ENCODE results near the gene PCCB.
"Not testable (repeated sequence)": the region's sequence is repeated elsewhere in the genome, so short reads cannot be mapped to it uniquely, and the experiment has no call there.

PCCB gene

DNA sequence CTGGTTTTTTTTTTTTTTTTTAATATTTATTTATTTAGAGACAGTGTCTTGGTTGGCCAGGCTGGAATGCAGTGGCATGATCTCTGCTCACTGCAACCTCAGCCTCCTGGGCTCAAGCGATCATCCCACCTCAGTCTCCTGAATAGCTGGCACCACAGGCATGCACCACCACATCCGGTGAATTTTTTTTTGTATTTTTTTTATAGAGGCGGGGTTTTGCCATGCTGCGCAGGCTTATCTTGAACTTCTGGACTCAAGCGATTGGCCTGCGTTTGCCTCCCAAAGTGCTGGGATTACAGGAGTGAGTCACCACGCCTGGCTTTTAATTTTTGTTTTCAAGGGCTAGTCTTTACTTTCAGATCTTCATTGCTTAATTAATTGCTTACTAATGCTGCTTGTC is 13.1 kb downstream of the PCCB start:
- no peak for DNase-seq

DNA sequence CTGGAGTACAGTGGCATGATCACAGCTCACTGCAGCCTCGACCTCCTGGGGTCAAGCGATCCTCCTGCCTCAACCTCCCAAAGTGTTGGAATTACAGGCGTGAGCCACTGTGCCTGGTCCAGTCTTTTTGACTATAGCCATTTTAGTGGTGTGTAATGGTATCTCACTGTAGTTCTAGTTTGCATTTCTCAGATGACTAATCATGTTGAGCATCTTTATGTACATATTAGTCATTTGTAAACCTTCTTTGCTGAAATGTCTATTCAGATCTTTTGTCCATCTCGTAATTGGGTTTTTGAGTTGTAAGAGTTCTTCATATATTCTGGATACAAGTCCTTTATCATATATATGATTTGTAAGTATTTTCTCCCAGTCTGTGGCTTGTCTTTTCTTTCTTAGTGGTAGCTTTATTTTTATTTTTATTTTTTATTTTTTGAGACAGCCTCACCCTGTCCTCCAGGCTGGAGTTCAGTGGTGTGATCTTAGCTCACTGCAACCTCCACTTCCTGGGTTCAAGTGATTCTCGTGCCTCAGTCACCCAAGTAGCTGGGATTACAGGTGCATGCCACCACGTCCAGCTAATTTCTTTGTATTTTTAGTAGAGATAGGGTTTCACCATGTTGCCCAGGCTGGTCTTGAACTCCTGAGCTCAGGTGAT is 16.5 kb downstream of the PCCB start:
- DNase-seq: not testable (repeated sequence)

DNA sequence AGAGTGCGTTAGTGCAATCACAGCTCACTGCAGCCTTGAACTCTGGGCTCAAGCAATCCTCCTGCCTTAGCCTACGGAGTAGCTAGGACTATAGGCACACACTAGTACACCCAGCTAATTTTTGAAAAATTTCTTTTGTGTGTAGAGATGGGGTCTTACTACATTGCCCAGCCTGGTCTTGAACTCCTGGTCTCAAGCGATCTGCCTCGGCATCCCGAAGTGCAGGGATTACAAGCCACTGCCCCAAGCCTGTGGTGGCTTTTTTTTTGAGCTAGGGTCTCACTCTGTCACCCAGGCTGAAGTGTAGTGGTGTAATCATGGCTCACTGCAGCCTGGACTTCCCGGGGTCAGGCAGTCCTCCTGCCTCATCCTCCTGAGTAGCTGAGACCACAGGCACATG is 17.1 kb downstream of the PCCB start:
- DNase-seq: no peak

DNA sequence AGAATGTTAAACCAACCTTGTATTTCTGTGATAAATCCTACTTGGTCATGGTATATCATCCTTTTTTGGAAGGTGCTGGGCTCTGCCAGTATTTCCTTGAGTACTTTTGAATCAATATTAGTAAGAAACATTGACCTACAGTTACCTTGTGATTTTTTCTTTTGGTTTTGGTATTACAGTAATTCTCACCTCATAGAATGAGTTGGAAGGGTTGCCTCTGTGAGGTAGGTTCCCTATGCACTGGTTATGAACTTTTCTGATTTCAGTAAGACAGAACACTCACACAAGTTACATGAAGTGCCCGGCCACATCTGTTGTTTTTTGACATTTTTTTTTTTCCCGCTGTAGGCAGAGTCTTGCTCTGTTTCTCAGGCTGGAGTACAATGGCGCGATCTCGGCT is 20.0 kb downstream of the PCCB start:
- no peak for DNase-seq

GRCh38 chr3:136271626-136272025 is 21.5 kb downstream of the PCCB start:
- DNase-seq: not testable (repeated sequence)

DNA sequence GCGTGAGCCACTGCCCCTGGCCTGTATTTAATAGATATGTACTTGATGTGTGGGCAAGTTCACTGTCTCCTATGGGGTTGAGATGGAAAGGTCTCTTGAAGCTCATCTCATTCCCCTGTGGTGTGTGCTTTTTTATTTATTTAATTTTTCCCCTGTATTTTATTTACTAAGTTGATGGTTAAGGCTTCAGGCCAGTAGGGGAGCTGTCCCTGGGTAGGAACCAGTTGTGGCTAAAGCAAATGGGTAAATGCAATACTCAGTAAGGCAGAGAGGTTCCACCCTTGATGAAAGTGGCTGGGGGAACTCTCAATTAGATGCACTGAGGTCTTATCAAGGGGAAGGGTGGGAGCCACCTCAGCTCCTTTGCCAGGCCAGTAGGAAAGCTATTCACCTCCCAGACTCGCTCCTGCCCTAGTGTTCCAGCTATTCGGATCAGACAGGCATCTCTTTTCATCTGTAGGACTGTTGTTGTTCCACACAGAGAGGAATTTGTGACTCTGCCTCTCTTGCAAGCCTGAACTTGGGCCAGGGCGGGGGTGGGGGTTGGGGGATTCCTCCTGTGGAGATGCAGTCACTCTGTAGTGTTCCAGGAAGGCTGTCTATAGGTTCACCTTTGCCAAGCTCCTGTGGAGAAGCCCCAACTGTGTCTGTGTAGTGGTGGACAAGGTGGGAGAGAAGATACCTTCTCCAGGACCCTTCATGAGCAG is 26.1 kb downstream of the PCCB start:
- no peak for DNase-seq

- no peak for DNase-seq
These were observed 27.0 kb downstream of the PCCB start for GRCh38 chr3:136277115-136277514.

- DNase-seq: no peak
These were observed 27.5 kb downstream of the PCCB start for GRCh38 chr3:136277634-136278033.

DNA sequence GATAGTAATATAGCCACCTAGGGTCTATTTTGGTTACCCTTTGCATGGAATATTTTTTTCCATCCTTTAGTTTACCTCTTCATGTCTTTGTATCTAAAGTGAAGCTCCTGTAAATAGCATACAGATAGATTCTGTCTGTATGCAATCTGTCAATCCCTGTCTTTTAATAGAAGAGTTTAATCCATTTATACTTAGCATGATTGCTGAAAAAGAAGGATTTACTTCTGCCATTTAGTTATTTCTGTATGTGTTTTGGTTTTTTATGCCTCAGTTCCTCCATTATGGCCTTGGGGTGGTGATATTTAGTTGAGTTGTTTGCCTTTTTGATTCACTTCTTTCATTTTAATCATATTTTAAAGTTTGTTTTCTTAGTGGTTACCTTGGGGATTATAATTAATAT is 29.0 kb downstream of the PCCB start:
- DNase-seq: no peak

DNA sequence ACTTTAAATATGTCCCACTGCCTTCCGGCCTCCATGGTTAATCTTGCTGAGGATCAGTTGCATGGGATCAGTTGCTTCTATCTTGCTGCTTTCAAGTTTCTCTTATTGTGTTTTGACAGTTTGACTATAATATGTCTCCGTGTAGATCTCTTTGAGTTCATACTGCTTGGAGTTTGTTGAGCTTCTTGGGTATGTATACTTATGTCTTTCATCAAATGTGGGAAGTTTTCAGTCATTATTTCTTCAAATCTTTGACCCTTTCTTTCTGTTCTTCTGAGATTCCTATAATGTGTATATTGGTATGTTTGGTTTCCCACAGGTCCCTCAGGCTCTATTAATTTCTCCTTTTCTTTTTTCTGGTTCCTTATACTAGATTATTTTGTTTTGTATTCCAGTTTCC is 30.8 kb downstream of the PCCB start:
- no peak for DNase-seq

DNA sequence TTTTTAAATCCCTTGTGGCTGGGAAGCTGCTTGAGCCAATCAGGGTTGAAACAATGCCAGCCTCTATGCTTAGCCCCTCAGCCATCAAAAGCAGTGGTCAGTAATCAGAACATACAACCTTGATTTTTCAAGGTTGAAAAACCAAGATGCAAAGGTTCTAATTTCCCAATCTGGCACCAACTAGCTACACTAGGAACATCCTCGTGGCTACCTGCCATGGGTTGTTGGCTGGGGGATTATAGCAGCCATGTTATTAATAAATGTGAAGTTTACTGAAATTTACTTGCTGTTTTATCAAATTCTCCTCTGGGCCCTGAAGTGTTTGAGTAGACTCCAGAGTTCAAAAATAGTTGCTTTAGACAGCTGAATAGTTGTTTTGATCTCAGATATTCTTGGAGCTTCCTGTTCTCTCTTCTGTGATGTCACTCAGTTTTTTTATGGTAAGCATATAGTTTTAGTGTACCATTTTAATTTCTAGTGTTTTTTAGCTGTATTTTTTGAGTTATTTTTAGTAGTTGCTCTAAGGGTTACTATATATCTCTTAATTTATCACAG is 31.9 kb downstream of the PCCB start:
- no peak for DNase-seq

GRCh38 chr3:136283627-136284026 is 33.5 kb downstream of the PCCB start:
- no peak for DNase-seq

DNA sequence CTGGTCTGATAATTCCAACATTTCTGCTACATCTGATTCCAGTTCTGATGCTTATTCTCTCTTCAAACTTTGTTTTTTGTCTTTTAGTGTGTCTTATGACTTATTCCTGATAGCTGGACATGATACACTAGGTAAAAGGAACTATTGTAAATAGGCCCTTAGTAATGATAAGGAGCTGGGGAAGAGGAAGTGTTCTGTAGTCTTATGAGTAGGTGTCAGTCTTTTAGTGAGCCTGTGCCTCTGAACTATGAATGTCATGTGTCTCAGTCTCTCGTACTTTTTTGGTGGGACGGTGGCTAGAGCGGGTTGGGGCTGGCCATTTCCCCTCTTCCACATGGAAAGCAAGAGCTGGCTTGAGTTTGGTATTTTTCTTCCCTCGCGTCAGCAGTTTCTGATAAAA is 41.2 kb downstream of the PCCB start:
- no peak for DNase-seq

DNA sequence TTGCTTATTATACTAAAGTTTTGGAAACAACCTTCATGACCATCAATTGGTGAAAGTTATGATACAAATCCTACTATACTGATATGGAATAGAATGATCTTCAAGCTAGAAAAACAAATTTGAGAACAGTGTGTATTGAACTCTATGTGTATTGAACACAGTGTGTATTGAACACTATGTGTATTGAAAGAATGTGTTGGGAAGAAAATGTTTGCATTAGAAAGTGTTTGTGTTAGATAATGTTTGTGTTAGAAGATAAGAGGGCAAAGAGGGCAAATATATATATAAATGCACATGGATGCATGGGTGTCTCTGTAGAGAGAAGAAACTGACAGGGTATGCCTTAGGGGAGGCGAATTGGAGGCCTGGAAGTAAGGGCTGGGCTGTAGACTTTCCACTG is 42.4 kb downstream of the PCCB start:
- DNase-seq: no peak

- DNase-seq: no peak
These were observed 43.1 kb downstream of the PCCB start for GRCh38 chr3:136293279-136293678.

DNA sequence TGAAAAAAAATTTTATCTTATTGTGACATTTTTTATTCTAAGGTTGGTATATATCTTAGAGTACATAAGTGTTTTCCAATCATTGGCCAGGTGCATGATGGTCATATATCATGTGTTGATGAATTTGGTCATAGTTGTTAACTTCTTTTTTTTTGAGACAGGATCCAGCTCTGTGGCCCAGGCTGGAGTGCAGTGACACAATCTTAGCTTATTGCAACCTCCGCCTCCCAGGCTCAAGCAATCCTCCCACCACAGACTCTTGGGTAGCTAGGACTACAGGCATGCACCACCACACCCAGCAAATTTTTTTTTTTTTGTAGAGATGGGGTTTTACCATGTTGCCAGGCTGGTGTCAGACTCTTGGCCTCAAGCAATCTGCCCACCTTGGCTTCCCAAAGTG is 44.0 kb downstream of the PCCB start:
- no peak for DNase-seq

GRCh38 chr3:136296960-136297359 is 46.8 kb downstream of the PCCB start:
- no peak for DNase-seq

- no peak for DNase-seq
These were observed 47.7 kb downstream of the PCCB start for GRCh38 chr3:136297826-136298225.

GRCh38 chr3:136300444-136300843 is 50.3 kb downstream of the PCCB start:
- no peak for DNase-seq

- DNase-seq: no peak
These were observed 55.7 kb downstream of the PCCB start for GRCh38 chr3:136305879-136306278.

DNA sequence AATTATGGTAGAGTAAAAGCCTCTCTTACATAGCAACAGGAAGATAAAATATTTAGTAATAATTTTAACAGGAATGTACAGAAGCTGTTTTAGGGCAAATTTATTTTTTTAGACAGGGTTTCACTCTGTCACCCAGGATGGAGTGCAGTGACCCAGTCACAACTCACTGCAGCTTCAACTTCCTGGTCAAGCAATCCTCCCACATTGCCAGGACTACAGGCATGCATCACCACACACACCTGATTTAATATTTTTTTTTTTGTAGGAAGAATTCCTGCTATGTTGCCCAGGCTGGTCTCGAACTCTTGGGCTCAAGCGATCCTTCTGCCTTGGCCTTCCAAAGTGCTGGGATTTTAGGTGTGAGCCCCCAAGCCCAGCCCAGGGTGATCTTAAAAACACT is 61.1 kb downstream of the PCCB start:
- no peak for DNase-seq

- DNase-seq: no peak
These were observed 61.8 kb downstream of the PCCB start for GRCh38 chr3:136311968-136312367.

GRCh38 chr3:136326316-136326715 is 76.2 kb downstream of the PCCB start:
- DNase-seq: no peak

DNA sequence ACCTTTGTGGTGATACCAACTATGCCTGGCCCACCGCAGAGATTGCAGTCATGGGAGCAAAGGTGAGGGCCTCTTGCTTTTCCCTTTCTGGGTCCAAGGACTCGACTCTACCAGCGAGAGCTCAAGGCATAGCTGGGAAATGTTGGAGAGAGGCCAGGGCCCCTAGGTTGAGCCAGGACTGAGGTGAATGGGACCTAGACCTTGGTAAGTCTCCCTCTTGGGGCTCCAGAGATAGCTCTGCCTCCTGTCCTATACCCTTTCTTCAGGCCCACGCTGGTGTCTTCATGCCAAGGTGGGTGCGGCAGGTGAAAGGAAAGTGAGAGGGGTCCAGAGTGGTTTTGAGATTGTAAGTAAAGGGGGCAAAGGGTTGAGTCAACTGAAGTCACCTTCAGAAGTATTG is 77.5 kb downstream of the PCCB start:
- DNase-seq: no peak

DNA sequence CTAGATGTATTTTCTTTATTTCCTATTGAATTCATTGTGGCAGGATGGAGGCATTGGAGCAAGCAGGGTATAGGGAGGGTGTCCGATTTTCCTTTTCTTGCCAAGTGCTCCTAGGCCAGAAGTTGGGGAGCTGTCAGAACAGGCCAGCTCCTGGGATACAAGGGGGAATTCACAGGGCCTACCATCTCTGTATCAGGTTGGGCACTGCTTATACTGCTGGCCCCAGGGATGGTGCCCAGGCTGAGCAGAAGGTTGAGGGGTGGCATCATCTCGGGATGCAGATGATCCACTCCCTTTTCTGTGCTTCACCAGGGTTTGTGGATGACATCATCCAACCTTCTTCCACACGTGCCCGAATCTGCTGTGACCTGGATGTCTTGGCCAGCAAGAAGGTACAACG is 79.5 kb downstream of the PCCB start:
- no peak for DNase-seq
